Neural progenitor cell (in vitro differentiated cells): Measurements from ENCODE around the gene ZNF593OS. TPM values are rescaled to one million over a fixed set of nuclear protein-coding genes. Genes with fewer than 3 reads are reported as not detected.
A peak's percentile ranks its signal among the peaks of the same experiment; 100 is the strongest.

Experiments used
- DNase-seq: peaks from one replicate; pipeline ENCODE4 v3.0.0-alpha.2; 2016; ENCODE audit warnings: low spot score
- H2AFZ ChIP-seq: fragments of 200-600 bp; sonication (generic); replicated peaks from 2 replicates; pipeline ENCODE4 v1.6.1; 2016; ENCODE audit warnings: antibody characterized with exemption
- H3F3A ChIP-seq: fragments of 200-600 bp; sonication (generic); 2 replicates; pipeline ENCODE4 v1.6.1; 2016; ENCODE audit warnings: antibody characterized with exemption, low read depth
- H3K27ac ChIP-seq: fragments of 200-600 bp; sonication (generic); 2 replicates; pipeline ENCODE4 v1.5.1; 2016; ENCODE audit warnings: mild to moderate bottlenecking
- H3K27me3 ChIP-seq: fragments of 200-600 bp; sonication (generic); 2 replicates; pipeline ENCODE4 v1.6.1; 2016; ENCODE audit warnings: mild to moderate bottlenecking, moderate library complexity
- H3K36me3 ChIP-seq: fragments of 200-600 bp; sonication (generic); 2 replicates; pipeline ENCODE4 v1.5.1; 2016
- H3K4me1 ChIP-seq: fragments of 200-600 bp; sonication (generic); 2 replicates; pipeline ENCODE4 v1.6.1; 2016; ENCODE audit warnings: mixed run types
- H3K4me2 ChIP-seq: fragments of 200-600 bp; sonication (generic); 2 replicates; pipeline ENCODE4 v1.6.1; 2016
- H3K4me3 ChIP-seq: fragments of 200-600 bp; sonication (generic); 2 replicates; pipeline ENCODE4 v1.5.1; 2016
- H3K79me2 ChIP-seq: fragments of 200-600 bp; sonication (generic); 2 replicates; pipeline ENCODE4 v1.6.1; 2016; ENCODE audit warnings: low read depth
- H3K9ac ChIP-seq: fragments of 200-600 bp; sonication (generic); 2 replicates; pipeline ENCODE4 v1.6.1; 2016
- H3K9me3 ChIP-seq: fragments of 200-600 bp; sonication (generic); 2 replicates; pipeline ENCODE4 v1.5.1; 2016; ENCODE audit warnings: low read depth
- H4K20me1 ChIP-seq: fragments of 200-600 bp; sonication (generic); 2 replicates; pipeline ENCODE4 v1.6.1; 2016; ENCODE audit warnings: low read depth
- H3K27ac Mint-ChIP-seq: 3 replicates; pipeline ENCODE4 v1.8.0; 2021; ENCODE audit warnings: mixed read lengths
- H3K27me3 Mint-ChIP-seq: 2 replicates; pipeline ENCODE4 v1.8.0; 2022; ENCODE audit warnings: low read depth, mild to moderate bottlenecking, inconsistent platforms, moderate library complexity, mixed read lengths; ENCODE audit not compliant: insufficient read depth
- H3K36me3 Mint-ChIP-seq: 3 replicates; pipeline ENCODE4 v1.8.0; 2021; ENCODE audit warnings: mixed read lengths
- H3K4me1 Mint-ChIP-seq: 3 replicates; pipeline ENCODE4 v1.8.0; 2021; ENCODE audit warnings: mixed read lengths
- H3K4me3 Mint-ChIP-seq: 3 replicates; pipeline ENCODE4 v1.8.0; 2021; ENCODE audit warnings: mild to moderate bottlenecking, moderate library complexity, mixed read lengths
- H3K9me3 Mint-ChIP-seq: 3 replicates; pipeline ENCODE4 v1.8.0; 2020; ENCODE audit warnings: mixed read lengths
- EZH2 ChIP-seq: fragments of 200-600 bp; sonication (generic); IDR thresholded peaks from 2 replicates; pipeline ENCODE4 v1.6.1; 2017; ENCODE audit warnings: antibody characterized with exemption, mild to moderate bottlenecking, moderate library complexity
- EZH2phosphoT487 ChIP-seq: fragments of 200-600 bp; sonication (generic); IDR thresholded peaks from 2 replicates; pipeline ENCODE4 v1.6.1; 2017; ENCODE audit warnings: antibody characterized with exemption
- total RNA-seq: library from RNA; depleted of rRNA; stranded (reverse); fragments of >200 nt; gene quantifications from 2 replicates; pipeline ENCODE4 v1.2.3, GENCODE V29; 2015; ENCODE audit warnings: low replicate concordance
- TF ChIP-seq, protein P1 (sequence below): fragments of 200-600 bp; sonication (generic); IDR thresholded peaks from 2 replicates; pipeline ENCODE4 v1.5.1; 2017; ENCODE audit warnings: antibody characterized with exemption, mild to moderate bottlenecking

ZNF593OS gene
- total RNA-seq, 1 donor from 2014 or later, result 0.67 TPM

- Histone ChIP-seq H3K4me1 (peaks cover 44% of the 10 kb centered on the region), H3K4me3 (peak within 1 kb of the TSS; percentile 77), H3F3A (peaks cover 36% of the 10 kb centered on the region), H4K20me1 (peaks cover 3% of the 10 kb centered on the region), H3K36me3 (no peaks in the 10 kb centered on the region), H2AFZ (peak within 1 kb of the TSS; percentile 44), H3K27me3 (peaks cover 16% of the 10 kb centered on the region), H3K9ac (peak within 1 kb of the TSS; percentile 71), H3K9me3 (no peaks in the 10 kb centered on the region), H3K79me2 (peaks cover 13% of the 10 kb centered on the region), H3K27ac (peak within 1 kb of the TSS; percentile 56), H3K4me2 (peak within 1 kb of the TSS; percentile 98)
- no peak for TF ChIP-seq EZH2phosphoT487
- TF ChIP-seq, protein P1, sequence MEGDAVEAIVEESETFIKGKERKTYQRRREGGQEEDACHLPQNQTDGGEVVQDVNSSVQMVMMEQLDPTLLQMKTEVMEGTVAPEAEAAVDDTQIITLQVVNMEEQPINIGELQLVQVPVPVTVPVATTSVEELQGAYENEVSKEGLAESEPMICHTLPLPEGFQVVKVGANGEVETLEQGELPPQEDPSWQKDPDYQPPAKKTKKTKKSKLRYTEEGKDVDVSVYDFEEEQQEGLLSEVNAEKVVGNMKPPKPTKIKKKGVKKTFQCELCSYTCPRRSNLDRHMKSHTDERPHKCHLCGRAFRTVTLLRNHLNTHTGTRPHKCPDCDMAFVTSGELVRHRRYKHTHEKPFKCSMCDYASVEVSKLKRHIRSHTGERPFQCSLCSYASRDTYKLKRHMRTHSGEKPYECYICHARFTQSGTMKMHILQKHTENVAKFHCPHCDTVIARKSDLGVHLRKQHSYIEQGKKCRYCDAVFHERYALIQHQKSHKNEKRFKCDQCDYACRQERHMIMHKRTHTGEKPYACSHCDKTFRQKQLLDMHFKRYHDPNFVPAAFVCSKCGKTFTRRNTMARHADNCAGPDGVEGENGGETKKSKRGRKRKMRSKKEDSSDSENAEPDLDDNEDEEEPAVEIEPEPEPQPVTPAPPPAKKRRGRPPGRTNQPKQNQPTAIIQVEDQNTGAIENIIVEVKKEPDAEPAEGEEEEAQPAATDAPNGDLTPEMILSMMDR, result no peak
- TF ChIP-seq EZH2, result no peak
- H3K4me1 Mint-ChIP-seq, result peaks cover 59% of the 10 kb centered on the region
- peaks cover 31% of the 10 kb centered on the region for H3K27me3 Mint-ChIP-seq
- peak within 1 kb of the TSS; percentile 89 for H3K4me3 Mint-ChIP-seq
- no peaks in the 10 kb centered on the region for H3K9me3 Mint-ChIP-seq
- H3K36me3 Mint-ChIP-seq, result no peaks in the 10 kb centered on the region
- peak; percentile 81 for DNase-seq
- H3K27ac Mint-ChIP-seq, result peak within 1 kb of the TSS; percentile 97
These were observed 3.0 kb downstream of the ZNF593OS start, which contains the start of gene C1orf232 for GRCh38 chr1:26168410-26169197. Gene C1orf232 (minus strand): TSS chr1:26168963. CDS start chr1:26168499, 464 bp downstream.

DNA sequence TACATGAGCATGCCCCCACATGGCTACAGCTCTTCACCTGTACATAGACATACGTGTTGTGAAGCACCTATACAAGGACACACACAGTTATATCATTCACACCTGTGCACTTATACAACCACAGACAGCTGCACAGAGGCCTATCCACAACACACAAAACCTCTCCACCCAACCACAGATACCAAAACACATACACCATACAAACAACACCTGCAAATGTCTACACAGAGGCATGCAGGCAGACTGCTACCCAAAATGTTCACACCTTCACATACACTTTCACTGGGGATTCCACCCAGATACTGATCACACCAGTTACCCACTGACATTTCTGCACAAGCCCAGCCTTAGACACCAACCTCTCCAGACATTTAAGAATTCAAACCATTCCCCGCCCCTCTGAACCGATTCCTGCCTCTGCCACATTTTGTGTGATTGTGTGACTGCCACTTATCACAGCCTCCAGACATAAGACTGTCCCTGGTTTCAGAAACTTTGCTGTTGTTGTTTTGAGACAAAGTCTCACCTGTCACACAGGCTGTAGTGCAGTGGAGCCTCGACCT is 4.8 kb downstream of the ZNF593OS start:
- H3K4me1 Mint-ChIP-seq, result peaks cover 64% of the 10 kb centered on the region
- peak overlapping the region; percentile 19 for H3K27ac Mint-ChIP-seq
- peaks cover 37% of the 10 kb centered on the region for H3K27me3 Mint-ChIP-seq
- no peaks in the 10 kb centered on the region for H3K36me3 Mint-ChIP-seq
- no peak for DNase-seq
- Histone ChIP-seq H3K4me3 (no peak overlapping the region), H3K36me3 (no peaks in the 10 kb centered on the region), H3K9ac (no peak overlapping the region), H2AFZ (no peak overlapping the region), H3K9me3 (no peaks in the 10 kb centered on the region), H3K4me1 (peaks cover 45% of the 10 kb centered on the region), H3K4me2 (no peak overlapping the region), H3K27me3 (peaks cover 33% of the 10 kb centered on the region), H4K20me1 (peaks cover 3% of the 10 kb centered on the region), H3F3A (peaks cover 50% of the 10 kb centered on the region), H3K79me2 (peaks cover 13% of the 10 kb centered on the region), H3K27ac (no peak overlapping the region)
- TF ChIP-seq EZH2 (no peak), EZH2phosphoT487 (no peak)
- TF ChIP-seq, protein P1, result no peak
- H3K4me3 Mint-ChIP-seq, result peak overlapping the region; percentile 14
- no peaks in the 10 kb centered on the region for H3K9me3 Mint-ChIP-seq

- H3K9me3 Mint-ChIP-seq, result no peaks in the 10 kb centered on the region
- no peaks in the 10 kb centered on the region for H3K36me3 ChIP-seq
- H3K4me2 ChIP-seq, result peak overlapping the region; percentile 83
- peaks cover 50% of the 10 kb centered on the region for H3K27me3 ChIP-seq
- H3K79me2 ChIP-seq, result peaks cover 3% of the 10 kb centered on the region
- peaks cover 37% of the 10 kb centered on the region for H3K27me3 Mint-ChIP-seq
- no peak overlapping the region for H3K27ac ChIP-seq
- H3K4me1 ChIP-seq, result peaks cover 41% of the 10 kb centered on the region
- peaks cover 56% of the 10 kb centered on the region for H3K4me1 Mint-ChIP-seq
- H3K4me3 Mint-ChIP-seq, result peak overlapping the region; percentile 80
- H3K27ac Mint-ChIP-seq, result peak overlapping the region; percentile 89
- H3K36me3 Mint-ChIP-seq, result no peaks in the 10 kb centered on the region
- H3K4me3 ChIP-seq, result peak overlapping the region; percentile 58
- peaks cover 61% of the 10 kb centered on the region for H3F3A ChIP-seq
- no peak for TF ChIP-seq EZH2phosphoT487
- no peak for TF ChIP-seq EZH2
- TF ChIP-seq, protein P1, result no peak
- H3K9ac ChIP-seq, result no peak overlapping the region
- no peaks in the 10 kb centered on the region for H3K9me3 ChIP-seq
- peak overlapping the region; percentile 95 for H2AFZ ChIP-seq
- no peaks in the 10 kb centered on the region for H4K20me1 ChIP-seq
- no peak for DNase-seq
These were observed 6.5 kb downstream of the ZNF593OS start for GRCh38 chr1:26164861-26165842.
